PC-3 (cell line): Measurements from ENCODE around the gene RXYLT1. TPM values are rescaled to one million over a fixed set of nuclear protein-coding genes. Genes with fewer than 3 reads are reported as not detected.

Experiments used
- ATAC-seq: fragments of 200-7000 bp; cut with Tn5 transposase; 2 replicates; pipeline ENCODE4 v1.9.1; 2020; ENCODE audit warnings: mild to moderate bottlenecking, moderate library complexity
- BruUV-seq: library from RNA; stranded (reverse); fragments of 400-500 nt; replicated peaks from 2 replicates; lab custom pipeline; 2021; lab: Mats Ljungman, UMichigan
- CTCF ChIA-PET: fragments of 300-600 bp; sonication (Branson Sonifier 250); formaldehyde crosslinking; loops from one replicate; lab custom pipeline; 2022; ENCODE audit warnings: antibody characterized with exemption; lab: Charles Lee
- POLR2A ChIA-PET: fragments of 300-600 bp; sonication (Branson Sonifier 250); formaldehyde crosslinking; loops from one replicate; lab custom pipeline; 2022; ENCODE audit warnings: antibody characterized with exemption; ENCODE audit not compliant: unreplicated experiment; lab: Charles Lee
- DNase-seq: peaks from one replicate; pipeline ENCODE4 v3.0.0-alpha.2; 2015
- H2AFZ ChIP-seq: fragments of 300-600 bp; sonication (generic); 2 replicates; pipeline ENCODE4 v1.6.0; 2016; ENCODE audit warnings: antibody characterized with exemption, low read length
- H3F3A ChIP-seq: fragments of 300-600 bp; sonication (generic); one replicate; pipeline ENCODE4 v1.6.0; 2017; ENCODE audit warnings: antibody characterized with exemption, low read length, control low read depth, mild to moderate bottlenecking; ENCODE audit not compliant: unreplicated experiment
- H3K27ac ChIP-seq: fragments of 300-600 bp; sonication (generic); 2 replicates; pipeline ENCODE4 v1.5.1; 2016; ENCODE audit warnings: mild to moderate bottlenecking, low read length
- H3K27me3 ChIP-seq: fragments of 300-600 bp; sonication (generic); 2 replicates; pipeline ENCODE4 v1.6.1; 2016; ENCODE audit warnings: low read length, mixed read lengths
- H3K36me3 ChIP-seq: fragments of 300-600 bp; sonication (generic); 2 replicates; pipeline ENCODE4 v1.6.1; 2016; ENCODE audit warnings: low read depth, mixed run types, low read length, mixed read lengths
- H3K4me1 ChIP-seq: fragments of 300-600 bp; sonication (generic); 2 replicates; pipeline ENCODE4 v1.5.1; 2016; ENCODE audit warnings: low read length; ENCODE audit not compliant: insufficient read depth
- H3K4me2 ChIP-seq: fragments of 300-600 bp; sonication (generic); 2 replicates; pipeline ENCODE4 v1.6.0; 2016; ENCODE audit warnings: low read length
- H3K4me3 ChIP-seq: fragments of 300-600 bp; sonication (generic); 2 replicates; pipeline ENCODE4 v1.5.1; 2016; ENCODE audit warnings: mild to moderate bottlenecking, low read length, mixed read lengths
- H3K79me2 ChIP-seq: fragments of 300-600 bp; sonication (generic); 2 replicates; pipeline ENCODE4 v1.6.1; 2017; ENCODE audit warnings: low read length, mixed read lengths
- H3K9ac ChIP-seq: fragments of 300-600 bp; sonication (generic); 2 replicates; pipeline ENCODE4 v1.6.0; 2016; ENCODE audit warnings: mild to moderate bottlenecking, low read length
- H3K9me2 ChIP-seq: fragments of 300-600 bp; sonication (generic); replicated peaks from 2 replicates; pipeline ENCODE4 v1.6.1; 2016; ENCODE audit warnings: mixed run types, low read length, mixed read lengths
- H3K9me3 ChIP-seq: fragments of 300-600 bp; sonication (generic); 2 replicates; pipeline ENCODE4 v1.6.1; 2016; ENCODE audit warnings: low read length, mixed read lengths
- H4K20me1 ChIP-seq: fragments of 300-600 bp; sonication (generic); 2 replicates; pipeline ENCODE4 v1.6.1; 2016; ENCODE audit warnings: low read length, mixed read lengths
- EZH2 ChIP-seq: fragments of 300-600 bp; sonication (generic); IDR thresholded peaks from one replicate; pipeline ENCODE4 v1.6.1; 2017; ENCODE audit warnings: antibody characterized with exemption, mild to moderate bottlenecking, low read length; ENCODE audit not compliant: unreplicated experiment
- EZH2phosphoT487 ChIP-seq: fragments of 300-600 bp; sonication (generic); IDR thresholded peaks from 2 replicates; pipeline ENCODE4 v1.6.1; 2018; ENCODE audit warnings: mild to moderate bottlenecking, antibody characterized with exemption, low read length, borderline replicate concordance
- intact Hi-C: fragments of 100-400 bp; cut with micrococcal nuclease; formaldehyde crosslinking; loops from 2 replicates; pipeline ENCODE4 v1.9.0; 2023
- total RNA-seq: library from RNA; depleted of rRNA; stranded (reverse); fragments of >200 nt; gene quantifications from 2 replicates; pipeline ENCODE4 v1.2.3, GENCODE V29; 2014
- TF ChIP-seq, protein P1 (sequence below): fragments of 300-600 bp; sonication (generic); conservative IDR thresholded peaks from 2 replicates; pipeline ENCODE4 v1.5.1; 2017; ENCODE audit warnings: antibody characterized with exemption, low read depth, mild to moderate bottlenecking, low read length

The RXYLT1 gene
- total RNA-seq, 1 experiment from 2014 or later, result 23.8 TPM

GRCh38 chr12:63814146-63814772, 34.5 kb downstream of the RXYLT1 start:
- ChIA-PET POLR2A (interaction anchor here (0.6 kb wide), 1 partner anchor 337 kb away, joined by 3 read pairs; no protein-coding TSS in a partner anchor), CTCF (no interaction called here)
- H3K27ac ChIP-seq, result no peak overlapping the region
- no peak overlapping the region for H3K9ac ChIP-seq
- no peaks in the 10 kb centered on the region for H4K20me1 ChIP-seq
- no TSS peak for BruUV-seq
- H2AFZ ChIP-seq, result no peak overlapping the region
- no peak overlapping the region for H3K4me3 ChIP-seq
- no peaks in the 10 kb centered on the region for H3K27me3 ChIP-seq
- H3K79me2 ChIP-seq, result no peaks in the 10 kb centered on the region
- peaks cover 8% of the 10 kb centered on the region for H3K4me1 ChIP-seq
- H3K36me3 ChIP-seq, result no peaks in the 10 kb centered on the region
- H3K9me3 ChIP-seq, result 0 out of 2 replicates have a peak, but pooled peaks cover 5% of the 10 kb centered on the region
- TF ChIP-seq EZH2 (no peak), EZH2phosphoT487 (no peak)
- TF ChIP-seq, protein P1, sequence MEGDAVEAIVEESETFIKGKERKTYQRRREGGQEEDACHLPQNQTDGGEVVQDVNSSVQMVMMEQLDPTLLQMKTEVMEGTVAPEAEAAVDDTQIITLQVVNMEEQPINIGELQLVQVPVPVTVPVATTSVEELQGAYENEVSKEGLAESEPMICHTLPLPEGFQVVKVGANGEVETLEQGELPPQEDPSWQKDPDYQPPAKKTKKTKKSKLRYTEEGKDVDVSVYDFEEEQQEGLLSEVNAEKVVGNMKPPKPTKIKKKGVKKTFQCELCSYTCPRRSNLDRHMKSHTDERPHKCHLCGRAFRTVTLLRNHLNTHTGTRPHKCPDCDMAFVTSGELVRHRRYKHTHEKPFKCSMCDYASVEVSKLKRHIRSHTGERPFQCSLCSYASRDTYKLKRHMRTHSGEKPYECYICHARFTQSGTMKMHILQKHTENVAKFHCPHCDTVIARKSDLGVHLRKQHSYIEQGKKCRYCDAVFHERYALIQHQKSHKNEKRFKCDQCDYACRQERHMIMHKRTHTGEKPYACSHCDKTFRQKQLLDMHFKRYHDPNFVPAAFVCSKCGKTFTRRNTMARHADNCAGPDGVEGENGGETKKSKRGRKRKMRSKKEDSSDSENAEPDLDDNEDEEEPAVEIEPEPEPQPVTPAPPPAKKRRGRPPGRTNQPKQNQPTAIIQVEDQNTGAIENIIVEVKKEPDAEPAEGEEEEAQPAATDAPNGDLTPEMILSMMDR, result no peak
- intact Hi-C loops, result no loop called here
- H3F3A ChIP-seq, result no peaks in the 10 kb centered on the region
- no peak for DNase-seq
- H3K4me2 ChIP-seq, result no peak overlapping the region
- no peaks in the 10 kb centered on the region for H3K9me2 ChIP-seq
- no peak for ATAC-seq

GRCh38 chr12:63815482-63815852, 35.8 kb downstream of the RXYLT1 start:
- ChIA-PET POLR2A (no interaction called here), CTCF (no interaction called here)
- Histone ChIP-seq H3K4me2 (no peak overlapping the region), H3K9me3 (0 out of 2 replicates have a peak, but pooled peaks cover 5% of the 10 kb centered on the region), H4K20me1 (no peaks in the 10 kb centered on the region), H3K9me2 (no peaks in the 10 kb centered on the region), H3K36me3 (no peaks in the 10 kb centered on the region), H3K27ac (no peak overlapping the region), H3K4me1 (peaks cover 8% of the 10 kb centered on the region), H3K27me3 (no peaks in the 10 kb centered on the region), H3F3A (no peaks in the 10 kb centered on the region), H3K79me2 (no peaks in the 10 kb centered on the region), H3K9ac (no peak overlapping the region), H3K4me3 (no peak overlapping the region), H2AFZ (no peak overlapping the region)
- intact Hi-C loops, result no loop called here
- TF ChIP-seq, protein P1, result no peak
- TF ChIP-seq EZH2 (no peak), EZH2phosphoT487 (no peak)
- no TSS peak for BruUV-seq
- no peak for DNase-seq
- ATAC-seq, result no peak

GRCh38 chr12:63816031-63816430, 36.3 kb downstream of the RXYLT1 start:
- intact Hi-C loops, result no loop called here
- Histone ChIP-seq H3K4me2 (0 out of 2 replicates have a peak overlapping the region, but pooled peaks have one; percentile 6), H3K9ac (no peak overlapping the region), H3K4me3 (no peak overlapping the region), H3K27ac (no peak overlapping the region), H3F3A (no peaks in the 10 kb centered on the region), H2AFZ (peak overlapping the region; percentile 32; the same call in 1 of the 2 replicates), H3K9me2 (no peaks in the 10 kb centered on the region), H3K27me3 (no peaks in the 10 kb centered on the region), H3K36me3 (no peaks in the 10 kb centered on the region), H3K79me2 (no peaks in the 10 kb centered on the region), H3K4me1 (peaks cover 8% of the 10 kb centered on the region), H4K20me1 (no peaks in the 10 kb centered on the region), H3K9me3 (0 out of 2 replicates have a peak, but pooled peaks cover 5% of the 10 kb centered on the region)
- DNase-seq, result peak; percentile 34
- TF ChIP-seq, protein P1, result no peak
- TF ChIP-seq EZH2, result no peak
- no peak for TF ChIP-seq EZH2phosphoT487
- CTCF ChIA-PET, result no interaction called here
- POLR2A ChIA-PET, result no interaction called here
- ATAC-seq, result peak; percentile 62
- no TSS peak for BruUV-seq
